ENCODE data around the gene CEP170. TPM values are rescaled to one million over a fixed set of nuclear protein-coding genes. Genes with fewer than 3 reads are reported as not detected.
A peak's percentile ranks its signal among the peaks of the same experiment; 100 is the strongest.

Gene CEP170
- total and polyA plus RNA-seq, 10 of the 15 experiments (the other 5 are each of a cell fraction or from before 2014, with no cell fraction given): 15.0 to 67.3 (median 40.2) TPM

- peak; percentile 18; the same call in 1 of the 2 replicates for TF ChIP-seq NKRF (conservative IDR thresholded peaks at IDR 0.05)
- peak in 1 of 2 experiments; percentile 82; a peak in 2 of 3 replicates for TF ChIP-seq EGR1 (IDR thresholded peaks at IDR 0.05; ENCODE audit: borderline replicate concordance in 1 of 2, low read depth in 2 of 2, low read length in 2 of 2)
- TF ChIP-seq SP1 (IDR thresholded peaks at IDR 0.05; ENCODE audit: low read depth, low read length): no peak
- TF ChIP-seq CHD4 (IDR thresholded peaks at IDR 0.05): no peak
- TF ChIP-seq SIN3A (IDR thresholded peaks at IDR 0.05; ENCODE audit: low read depth, low read length): peak; percentile 20; the same call in 1 of the 2 replicates
- 0 out of 2 replicates have a peak, but pooled peaks have one; percentile 69 for TF ChIP-seq EED (IDR thresholded peaks at IDR 0.05; ENCODE audit: low read depth)
- no peak for TF ChIP-seq RELA (IDR thresholded peaks at IDR 0.05; ENCODE audit: borderline replicate concordance, partially characterized antibody)
- 0 out of 2 replicates have a peak, but pooled peaks have one; percentile 5 for TF ChIP-seq POLR2AphosphoS5 (IDR thresholded peaks at IDR 0.05; ENCODE audit: low read length)
- peak; percentile 61; the same call in 1 of the 2 replicates for TF ChIP-seq RB1 (IDR thresholded peaks at IDR 0.05; ENCODE audit: borderline replicate concordance)
- TF ChIP-seq TAF1 (IDR thresholded peaks at IDR 0.05; ENCODE audit: borderline replicate concordance, low read depth, low read length): 0 out of 2 replicates have a peak, but pooled peaks have one; percentile 7
- peak; percentile 21; the same call in 1 of the 2 replicates for TF ChIP-seq IRF5 (IDR thresholded peaks at IDR 0.05; ENCODE audit: borderline replicate concordance)
- TF ChIP-seq SPI1 (IDR thresholded peaks at IDR 0.05; ENCODE audit: borderline replicate concordance, insufficient read depth, low read depth, low read length): no peak
- TF ChIP-seq NR2F1 (conservative IDR thresholded peaks at IDR 0.05): peak; percentile 62
- no peak for TF ChIP-seq ZBTB33 (IDR thresholded peaks at IDR 0.05)
- TF ChIP-seq ZBTB40 (IDR thresholded peaks at IDR 0.05; ENCODE audit: borderline replicate concordance): no peak
- TF ChIP-seq ASH2L (IDR thresholded peaks at IDR 0.05; ENCODE audit: borderline replicate concordance, low read depth): 0 out of 2 replicates have a peak, but pooled peaks have one; percentile 13
- TF ChIP-seq IKZF1 (conservative IDR thresholded peaks at IDR 0.05): peak; percentile 23; the same call in 1 of the 2 replicates
These were observed 701 bp downstream of the CEP170 start (continued) for GRCh38 chr1:243254233-243254926.
